ENCODE results near the gene ZMIZ2. TPM values are rescaled to one million over a fixed set of nuclear protein-coding genes. Genes with fewer than 3 reads are reported as not detected.
A peak's percentile ranks its signal among the peaks of the same experiment; 100 is the strongest.
"Not testable (repeated sequence)": the region's sequence is repeated elsewhere in the genome, so short reads cannot be mapped to it uniquely, and the experiment has no call there.

The ZMIZ2 gene, protein sequence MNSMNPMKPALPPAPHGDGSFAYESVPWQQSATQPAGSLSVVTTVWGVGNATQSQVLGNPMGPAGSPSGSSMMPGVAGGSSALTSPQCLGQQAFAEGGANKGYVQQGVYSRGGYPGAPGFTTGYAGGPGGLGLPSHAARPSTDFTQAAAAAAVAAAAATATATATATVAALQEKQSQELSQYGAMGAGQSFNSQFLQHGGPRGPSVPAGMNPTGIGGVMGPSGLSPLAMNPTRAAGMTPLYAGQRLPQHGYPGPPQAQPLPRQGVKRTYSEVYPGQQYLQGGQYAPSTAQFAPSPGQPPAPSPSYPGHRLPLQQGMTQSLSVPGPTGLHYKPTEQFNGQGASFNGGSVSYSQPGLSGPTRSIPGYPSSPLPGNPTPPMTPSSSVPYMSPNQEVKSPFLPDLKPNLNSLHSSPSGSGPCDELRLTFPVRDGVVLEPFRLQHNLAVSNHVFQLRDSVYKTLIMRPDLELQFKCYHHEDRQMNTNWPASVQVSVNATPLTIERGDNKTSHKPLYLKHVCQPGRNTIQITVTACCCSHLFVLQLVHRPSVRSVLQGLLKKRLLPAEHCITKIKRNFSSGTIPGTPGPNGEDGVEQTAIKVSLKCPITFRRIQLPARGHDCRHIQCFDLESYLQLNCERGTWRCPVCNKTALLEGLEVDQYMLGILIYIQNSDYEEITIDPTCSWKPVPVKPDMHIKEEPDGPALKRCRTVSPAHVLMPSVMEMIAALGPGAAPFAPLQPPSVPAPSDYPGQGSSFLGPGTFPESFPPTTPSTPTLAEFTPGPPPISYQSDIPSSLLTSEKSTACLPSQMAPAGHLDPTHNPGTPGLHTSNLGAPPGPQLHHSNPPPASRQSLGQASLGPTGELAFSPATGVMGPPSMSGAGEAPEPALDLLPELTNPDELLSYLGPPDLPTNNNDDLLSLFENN
- total RNA-seq = 18.8 and 19.4 TPM in 2 replicates

DNA sequence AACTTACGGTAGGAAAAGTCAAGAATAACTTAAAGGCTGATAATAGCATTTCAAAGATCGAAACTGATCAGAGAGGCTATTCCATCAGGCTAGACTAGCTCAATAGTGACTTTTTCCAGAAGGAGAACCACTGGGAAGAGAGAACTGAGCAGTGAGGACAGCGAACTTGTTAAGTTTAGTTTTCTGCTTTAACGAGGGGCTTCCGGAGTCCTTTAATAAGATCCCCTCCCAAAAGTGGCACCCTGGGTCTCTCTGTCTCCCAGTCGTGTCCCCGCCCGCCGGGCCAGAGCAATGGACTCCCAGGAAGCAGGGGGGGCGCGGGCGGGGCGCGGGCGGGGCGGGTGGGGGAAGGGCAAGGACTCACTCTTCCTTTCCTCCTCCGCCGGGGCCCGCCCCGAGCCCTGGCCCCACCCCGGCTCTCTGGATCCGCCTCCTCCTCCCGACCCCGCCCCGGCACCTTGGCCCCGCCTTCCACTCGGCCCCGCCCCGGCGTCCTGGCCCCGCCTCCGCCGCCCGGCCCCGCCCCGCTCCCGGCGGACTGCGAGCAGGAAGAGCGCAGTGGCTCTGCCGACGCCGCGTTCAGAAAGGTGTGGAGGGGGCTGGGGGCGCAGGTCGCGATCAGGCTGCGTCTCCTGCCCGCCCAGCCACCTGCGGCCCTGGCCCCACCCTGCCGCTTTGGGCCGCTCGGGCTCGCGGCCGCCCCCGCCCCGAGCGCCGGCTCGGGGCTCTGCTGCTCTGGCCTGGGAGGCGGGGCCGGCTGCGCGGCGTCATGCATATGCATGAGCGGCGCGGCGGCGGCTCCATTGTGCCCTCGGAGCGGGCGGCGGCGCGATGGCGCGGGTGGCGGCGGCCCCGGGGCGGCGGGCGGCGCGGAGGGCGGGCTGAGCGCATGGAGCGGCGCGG lies at the start of gene ZMIZ2:
ZMIZ2 (plus strand) TSS at position 803 of the 903 bp plus-strand sequence. CDS start 7,403 bp downstream, outside the sequence.
- H4K20me1 ChIP-seq (ENCODE audit: insufficient read depth, low read length) = peaks cover 27% of the 10 kb centered on the region
- peak; percentile 100 for DNase-seq (ENCODE audit: insufficient read length, low spot score, missing footprints)

DNA sequence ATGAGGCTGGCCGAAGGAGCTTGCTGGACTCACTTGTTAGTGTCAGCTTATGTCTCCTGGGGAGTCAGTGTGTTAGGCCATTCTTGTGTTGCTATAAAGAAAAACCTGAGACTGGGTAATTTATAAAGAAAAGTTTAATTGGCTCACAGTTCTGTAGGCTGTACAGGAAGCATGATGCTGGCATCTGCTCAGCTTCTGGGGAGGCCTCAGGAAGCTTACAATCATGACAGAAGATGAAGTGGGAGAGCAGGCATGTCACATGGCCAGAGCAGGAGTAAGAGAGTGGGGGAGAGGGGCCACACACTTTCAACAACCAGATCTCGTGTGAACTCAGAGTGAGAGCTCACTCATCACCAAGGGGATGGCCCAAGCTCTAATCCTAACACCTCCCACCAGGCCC lies 49.0 kb upstream of the ZMIZ2 start:
- H3K79me2 ChIP-seq (ENCODE audit: insufficient read depth, low read length); H3K27ac ChIP-seq (ENCODE audit: low read depth, low read length); DNase-seq (ENCODE audit: insufficient read length, low spot score, missing footprints); H3K4me3 ChIP-seq (ENCODE audit: insufficient read depth, low read length); H4K20me1 ChIP-seq (ENCODE audit: insufficient read depth, low read length); H2AFZ ChIP-seq (ENCODE audit: low read length); H3K4me1 ChIP-seq (ENCODE audit: insufficient read depth, low read length); H3K9me3 ChIP-seq (ENCODE audit: low read depth, low read length); H3K27me3 ChIP-seq (ENCODE audit: insufficient read depth, low read length); H3K4me2 ChIP-seq (ENCODE audit: insufficient read depth, low read length): not testable (repeated sequence)
- H3K36me3 ChIP-seq (ENCODE audit: insufficient read depth, low read length) = peaks cover 51% of the 10 kb centered on the region

More for the DNA sequence above, at the start of gene ZMIZ2:
- Histone ChIP-seq H3K4me1 (ENCODE audit: insufficient read depth, low read length) (peaks cover 10% of the 10 kb centered on the region), H3K4me3 (ENCODE audit: insufficient read depth, low read length) (peak within 1 kb of the TSS; percentile 83), H3K4me2 (ENCODE audit: insufficient read depth, low read length) (peak within 1 kb of the TSS; percentile 94), H3K9me3 (ENCODE audit: low read depth, low read length) (no peaks in the 10 kb centered on the region), H3K79me2 (ENCODE audit: insufficient read depth, low read length) (peaks cover 43% of the 10 kb centered on the region), H2AFZ (ENCODE audit: low read length) (peak within 1 kb of the TSS; percentile 88), H3K27me3 (ENCODE audit: insufficient read depth, low read length) (no peaks in the 10 kb centered on the region), H3K27ac (ENCODE audit: low read depth, low read length) (peak within 1 kb of the TSS; percentile 80), H3K36me3 (ENCODE audit: insufficient read depth, low read length) (no peaks in the 10 kb centered on the region)
- TF ChIP-seq, protein P1, sequence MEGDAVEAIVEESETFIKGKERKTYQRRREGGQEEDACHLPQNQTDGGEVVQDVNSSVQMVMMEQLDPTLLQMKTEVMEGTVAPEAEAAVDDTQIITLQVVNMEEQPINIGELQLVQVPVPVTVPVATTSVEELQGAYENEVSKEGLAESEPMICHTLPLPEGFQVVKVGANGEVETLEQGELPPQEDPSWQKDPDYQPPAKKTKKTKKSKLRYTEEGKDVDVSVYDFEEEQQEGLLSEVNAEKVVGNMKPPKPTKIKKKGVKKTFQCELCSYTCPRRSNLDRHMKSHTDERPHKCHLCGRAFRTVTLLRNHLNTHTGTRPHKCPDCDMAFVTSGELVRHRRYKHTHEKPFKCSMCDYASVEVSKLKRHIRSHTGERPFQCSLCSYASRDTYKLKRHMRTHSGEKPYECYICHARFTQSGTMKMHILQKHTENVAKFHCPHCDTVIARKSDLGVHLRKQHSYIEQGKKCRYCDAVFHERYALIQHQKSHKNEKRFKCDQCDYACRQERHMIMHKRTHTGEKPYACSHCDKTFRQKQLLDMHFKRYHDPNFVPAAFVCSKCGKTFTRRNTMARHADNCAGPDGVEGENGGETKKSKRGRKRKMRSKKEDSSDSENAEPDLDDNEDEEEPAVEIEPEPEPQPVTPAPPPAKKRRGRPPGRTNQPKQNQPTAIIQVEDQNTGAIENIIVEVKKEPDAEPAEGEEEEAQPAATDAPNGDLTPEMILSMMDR (IDR thresholded peaks at IDR 0.05; ENCODE audit: extremely low read depth, low read depth, low read length) = no peak

DNA sequence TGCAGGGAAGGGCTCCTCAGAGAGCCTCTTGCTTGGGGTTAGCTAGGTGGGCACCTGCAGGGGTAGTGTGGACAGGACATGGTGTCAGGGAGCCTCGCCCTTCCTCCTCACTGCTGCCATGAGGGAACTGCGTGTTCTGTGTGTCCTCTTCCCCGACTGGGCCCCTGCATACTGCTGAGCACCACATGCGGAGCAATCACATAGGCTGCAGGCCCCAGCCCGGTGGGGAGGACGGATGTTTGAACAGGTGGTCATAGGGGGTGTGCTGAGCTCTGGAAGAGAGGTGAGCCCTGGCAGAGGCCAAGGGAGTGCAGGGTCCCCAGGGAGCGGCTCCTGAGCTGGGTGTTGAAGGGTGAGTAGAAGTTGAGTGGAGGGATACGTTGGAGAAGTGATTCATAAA lies 48.3 kb upstream of the ZMIZ2 start:
- H3K79me2 ChIP-seq (ENCODE audit: insufficient read depth, low read length) = no peaks in the 10 kb centered on the region
- no peaks in the 10 kb centered on the region for H4K20me1 ChIP-seq (ENCODE audit: insufficient read depth, low read length)
- H3K36me3 ChIP-seq (ENCODE audit: insufficient read depth, low read length) = peaks cover 46% of the 10 kb centered on the region
- no peaks in the 10 kb centered on the region for H3K27me3 ChIP-seq (ENCODE audit: insufficient read depth, low read length)
- H3K27ac ChIP-seq (ENCODE audit: low read depth, low read length) = no peak overlapping the region
- H2AFZ ChIP-seq (ENCODE audit: low read length) = no peak overlapping the region
- no peak overlapping the region for H3K4me2 ChIP-seq (ENCODE audit: insufficient read depth, low read length)
- TF ChIP-seq, protein P1 (IDR thresholded peaks at IDR 0.05; ENCODE audit: extremely low read depth, low read depth, low read length) = no peak
- no peak overlapping the region for H3K4me3 ChIP-seq (ENCODE audit: insufficient read depth, low read length)
- H3K4me1 ChIP-seq (ENCODE audit: insufficient read depth, low read length) = no peaks in the 10 kb centered on the region
- no peak for DNase-seq (ENCODE audit: insufficient read length, low spot score, missing footprints)
- no peaks in the 10 kb centered on the region for H3K9me3 ChIP-seq (ENCODE audit: low read depth, low read length)

DNA sequence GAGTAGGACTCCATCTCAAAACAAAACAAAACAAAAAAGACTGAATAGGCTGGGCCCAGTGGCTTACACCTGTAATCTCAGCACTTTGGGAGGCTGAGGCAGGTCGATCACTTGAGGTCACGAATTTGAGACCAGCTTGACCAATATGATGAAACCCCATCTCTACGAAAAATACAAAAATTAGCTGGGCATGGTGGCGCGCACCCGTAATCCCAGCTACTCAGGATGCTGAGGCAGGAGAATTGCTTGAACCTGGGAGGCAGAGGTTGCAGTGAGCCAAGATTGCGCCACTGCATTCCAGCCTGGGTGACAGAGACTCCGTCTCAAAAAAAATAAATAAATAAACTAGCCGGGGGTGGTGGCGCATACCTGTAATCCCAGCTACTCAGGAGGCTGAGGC lies 45.3 kb upstream of the ZMIZ2 start:
- peaks cover 27% of the 10 kb centered on the region for H3K36me3 ChIP-seq (ENCODE audit: insufficient read depth, low read length)
- H4K20me1 ChIP-seq (ENCODE audit: insufficient read depth, low read length); H3K4me3 ChIP-seq (ENCODE audit: insufficient read depth, low read length); H3K27ac ChIP-seq (ENCODE audit: low read depth, low read length); H3K27me3 ChIP-seq (ENCODE audit: insufficient read depth, low read length); H3K79me2 ChIP-seq (ENCODE audit: insufficient read depth, low read length); H3K9me3 ChIP-seq (ENCODE audit: low read depth, low read length); H3K4me2 ChIP-seq (ENCODE audit: insufficient read depth, low read length); H3K4me1 ChIP-seq (ENCODE audit: insufficient read depth, low read length); DNase-seq (ENCODE audit: insufficient read length, low spot score, missing footprints); H2AFZ ChIP-seq (ENCODE audit: low read length): not testable (repeated sequence)
